Epithelial cell of prostate (primary cell): ENCODE measurements around the gene YWHAH.

ENCODE experiments used
- DNase-seq: peaks from one replicate; pipeline ENCODE4 v3.0.0-alpha.2; 2011; ENCODE audit warnings: low read depth, low spot score
- H3K27ac ChIP-seq: fragments of 450-650 bp; 2 replicates; pipeline ENCODE4 v1.5.1; 2017; ENCODE audit warnings: mild to moderate bottlenecking

The YWHAH gene

DNA sequence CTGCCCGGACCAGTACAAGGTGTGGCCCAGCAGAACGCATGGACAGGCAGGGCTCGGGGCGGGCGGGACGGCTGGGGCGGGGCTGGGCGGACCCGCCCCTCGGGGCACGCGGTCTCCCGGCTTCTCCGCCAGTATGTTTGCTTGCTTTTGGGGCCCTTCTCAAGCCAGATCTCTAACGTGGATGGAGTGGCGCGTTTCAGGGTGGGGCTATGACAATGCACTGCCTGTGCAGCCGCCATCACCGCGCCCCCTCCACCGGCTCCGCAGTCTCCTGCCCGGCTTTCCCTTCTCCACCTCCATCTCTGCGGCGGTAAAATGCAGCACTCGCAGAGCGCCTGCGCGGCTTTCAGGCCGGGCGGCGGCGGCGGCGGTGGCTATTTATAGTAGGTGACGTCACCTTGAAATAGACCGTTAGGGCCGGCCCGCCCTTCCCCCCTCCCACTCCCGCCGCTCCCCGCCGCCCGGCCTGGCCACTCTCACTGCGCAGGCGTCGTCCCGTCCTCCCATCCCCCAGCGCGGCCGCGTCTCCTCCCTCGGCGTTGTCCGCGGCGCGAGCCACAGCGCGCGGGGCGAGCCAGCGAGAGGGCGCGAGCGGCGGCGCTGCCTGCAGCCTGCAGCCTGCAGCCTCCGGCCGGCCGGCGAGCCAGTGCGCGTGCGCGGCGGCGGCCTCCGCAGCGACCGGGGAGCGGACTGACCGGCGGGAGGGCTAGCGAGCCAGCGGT, at the start of gene YWHAH:
TSS of gene YWHAH (plus strand) at position 558 of the 722 bp plus-strand sequence. CDS start 199 bp downstream, outside the sequence.
- H3K27ac ChIP-seq = peak within 1 kb of the TSS; percentile 86
- peak; percentile 43 for DNase-seq

DNA sequence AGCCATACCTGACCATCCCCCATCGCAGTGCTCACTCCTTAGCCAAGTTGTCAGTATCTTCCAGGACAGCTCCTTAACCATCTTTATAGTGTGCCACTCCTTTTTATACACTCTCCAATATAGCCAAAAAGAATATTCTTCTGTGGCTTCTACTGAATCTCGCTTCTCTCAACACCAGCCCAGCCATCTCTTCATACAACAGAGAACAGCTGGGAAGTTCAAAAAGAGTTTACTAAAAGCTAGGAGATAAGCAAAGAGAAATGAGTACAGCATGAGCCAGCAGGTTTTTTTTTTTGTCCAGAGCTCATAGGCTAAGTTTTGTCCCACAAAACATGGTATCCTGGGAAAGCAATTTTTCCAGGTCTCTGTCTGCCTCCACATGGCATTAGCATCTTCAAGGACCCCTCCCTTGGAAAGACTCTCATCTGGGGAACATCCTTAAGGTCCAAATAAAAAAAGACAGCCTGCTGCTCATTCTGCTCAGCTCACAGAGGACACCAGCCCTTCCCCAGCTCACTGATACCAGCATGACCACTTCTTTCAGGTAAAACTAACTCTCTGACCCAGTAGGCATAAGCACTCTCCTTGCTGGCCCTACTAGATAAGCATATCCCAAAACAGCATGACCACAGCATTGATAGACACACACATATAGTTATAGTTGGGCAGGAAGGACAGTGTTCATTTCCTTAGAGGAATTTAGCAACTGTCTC, 48.8 kb upstream of the YWHAH start:
- no peak for DNase-seq
- no peak overlapping the region for H3K27ac ChIP-seq

DNA sequence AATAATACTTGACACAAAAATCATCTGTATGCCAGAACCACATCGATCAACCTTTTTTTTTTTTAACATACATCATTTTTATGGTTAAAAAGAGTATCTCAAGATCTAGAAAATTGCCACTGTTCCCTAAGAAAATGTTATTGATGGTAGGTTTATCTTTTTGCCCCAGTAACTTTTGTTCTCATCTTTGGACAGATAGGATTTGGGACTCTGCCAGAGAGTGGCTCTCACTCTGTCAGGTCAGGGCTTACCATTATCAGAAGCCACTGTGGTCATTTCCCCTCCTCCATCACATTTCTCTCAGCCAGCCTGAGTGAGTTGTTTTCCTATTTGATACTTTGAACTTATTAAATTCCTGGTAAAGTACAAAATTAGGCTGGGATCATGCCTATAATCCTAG, 47.9 kb upstream of the YWHAH start:
- H3K27ac ChIP-seq = no peak overlapping the region
- DNase-seq = no peak

DNA sequence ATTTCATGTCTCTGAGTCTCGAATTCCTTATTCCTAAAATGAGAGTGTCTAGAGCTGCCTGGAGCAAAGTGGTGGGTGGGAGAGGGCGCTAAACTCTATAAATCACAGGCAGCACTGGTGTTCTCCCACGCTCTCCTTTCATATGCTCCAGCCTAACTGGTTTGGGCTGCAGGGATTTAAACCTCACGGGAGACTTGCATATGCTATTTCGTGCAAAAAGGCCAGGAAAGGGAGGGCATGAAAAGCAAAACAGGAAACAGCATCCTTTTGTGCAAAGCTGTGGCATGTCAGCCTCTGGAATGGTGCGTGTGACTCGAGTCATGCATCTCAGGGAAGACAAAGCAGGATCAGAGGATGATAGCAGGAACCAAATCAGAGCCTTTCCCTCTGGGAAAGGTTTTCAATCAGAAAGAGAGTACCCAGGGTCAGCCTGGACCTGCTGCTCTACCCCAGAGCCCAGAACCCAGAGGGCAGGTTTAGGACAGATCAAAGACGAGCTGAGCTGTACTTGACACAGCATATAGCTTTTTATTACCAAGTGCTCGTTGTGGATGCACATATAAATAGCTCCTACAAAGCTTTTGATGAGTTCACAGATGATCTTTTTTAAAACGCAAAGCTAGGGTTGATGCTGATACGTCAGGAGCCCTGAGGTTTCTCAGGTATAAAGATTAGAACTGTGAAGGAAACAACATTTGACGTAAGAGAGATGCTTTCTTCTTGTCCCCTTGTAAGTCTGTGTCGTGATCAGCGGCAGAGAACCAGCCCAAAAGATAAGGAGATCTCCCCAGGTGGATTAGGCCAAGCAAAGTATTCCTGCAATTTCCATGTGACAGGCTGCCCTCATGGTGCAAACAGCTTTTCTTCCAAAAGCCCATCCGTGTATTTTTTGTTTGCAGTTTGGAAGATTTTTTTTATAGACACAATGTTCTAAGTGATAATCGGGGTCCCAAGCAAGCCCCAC, 46.2 kb upstream of the YWHAH start:
- no peak overlapping the region for H3K27ac ChIP-seq
- no peak for DNase-seq

DNA sequence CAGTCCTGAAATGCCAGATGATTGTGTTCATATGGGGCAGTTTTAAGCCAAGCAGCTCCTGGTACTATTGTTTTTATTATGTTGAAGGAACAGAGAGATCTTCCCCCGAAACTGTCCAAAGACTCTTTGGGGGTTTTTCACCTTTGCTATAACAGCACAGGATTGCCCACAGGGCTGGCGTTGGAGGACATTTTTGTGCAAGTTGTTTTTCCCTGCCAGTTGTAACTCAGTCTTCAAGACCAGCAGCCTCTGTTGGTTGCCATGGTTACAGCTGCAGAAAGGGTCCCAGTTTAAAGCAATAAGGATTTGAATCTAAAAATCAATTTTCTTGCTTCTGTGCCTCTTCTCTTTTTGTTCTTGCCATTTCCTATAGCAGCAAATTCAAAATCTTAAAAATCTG, 45.4 kb upstream of the YWHAH start:
- H3K27ac ChIP-seq = no peak overlapping the region
- DNase-seq = no peak

DNA sequence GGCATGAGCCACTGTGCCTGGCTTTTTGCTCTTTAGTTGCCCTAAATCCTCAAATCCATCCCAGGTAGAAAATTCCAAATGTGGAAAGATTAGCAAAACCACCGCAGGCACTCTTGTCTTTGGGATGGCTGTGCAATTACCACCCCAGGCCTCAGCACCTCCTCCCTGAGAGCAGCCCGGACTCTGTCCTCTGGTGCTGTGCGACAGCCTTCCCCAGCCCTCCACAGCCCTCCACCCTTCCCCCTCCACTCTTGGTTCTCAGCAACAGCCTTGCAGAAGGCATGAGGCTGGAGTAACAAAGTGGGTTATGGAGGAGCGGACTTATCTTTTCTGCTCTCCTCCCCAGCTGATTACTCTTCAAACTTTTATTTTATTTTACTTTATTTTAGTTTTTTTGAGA, 44.7 kb upstream of the YWHAH start:
- no peak for DNase-seq
- H3K27ac ChIP-seq = no peak overlapping the region

DNA sequence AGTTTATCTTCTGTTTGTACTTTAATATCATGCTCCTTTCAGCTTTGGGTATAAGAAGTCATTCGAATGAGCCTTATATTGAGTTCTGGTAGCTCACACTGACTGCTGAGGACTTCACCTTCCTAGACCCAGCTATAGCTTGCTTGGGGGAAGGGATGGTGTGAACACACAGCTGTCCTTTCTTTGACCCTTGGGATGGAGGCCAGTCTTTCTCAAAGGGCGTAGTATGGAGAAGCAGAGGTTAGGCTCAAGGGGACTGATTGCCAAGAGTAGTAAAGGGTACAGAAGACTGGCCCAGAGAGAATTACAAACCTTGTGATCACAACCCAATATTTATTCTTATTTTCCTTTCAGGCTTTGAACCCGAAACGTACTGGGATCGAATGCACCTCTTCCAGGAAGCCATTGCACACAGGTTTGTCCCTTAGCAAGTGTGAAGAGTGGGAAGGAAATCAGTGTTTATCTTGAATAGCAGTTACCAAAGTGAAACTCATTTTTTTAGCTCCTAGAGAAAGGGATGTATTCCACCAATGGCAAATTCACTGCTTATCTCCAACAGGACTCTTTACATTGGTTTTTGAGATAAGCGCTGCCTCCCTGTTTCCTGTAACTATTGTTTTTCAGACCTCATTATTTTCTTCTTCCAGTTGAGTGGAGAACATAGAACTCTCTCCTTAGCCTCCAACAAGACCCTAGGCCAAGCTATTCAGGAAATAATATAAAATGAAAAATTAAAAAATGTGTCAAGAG, 42.8 kb upstream of the YWHAH start:
- DNase-seq = no peak
- H3K27ac ChIP-seq = no peak overlapping the region

DNA sequence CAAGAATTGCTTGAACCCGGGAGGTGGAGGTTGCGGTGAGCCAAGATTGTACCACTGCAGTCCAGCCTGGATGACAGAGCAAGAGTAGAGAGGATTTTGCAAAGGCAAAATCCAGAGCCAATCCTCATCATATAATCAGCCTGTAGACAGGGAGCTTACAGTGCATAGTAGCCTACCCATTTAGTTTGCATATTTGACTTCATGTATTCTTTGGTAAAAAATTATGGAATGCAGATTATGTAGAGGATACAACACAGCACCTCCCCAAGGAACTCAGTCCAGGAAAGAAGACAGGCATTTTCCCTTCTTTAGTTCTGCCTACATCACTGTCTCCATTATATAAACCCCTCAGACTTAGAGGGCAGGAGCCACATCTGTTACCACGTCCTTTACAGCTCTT, 39.7 kb upstream of the YWHAH start:
- H3K27ac ChIP-seq = no peak overlapping the region
- DNase-seq = no peak

DNA sequence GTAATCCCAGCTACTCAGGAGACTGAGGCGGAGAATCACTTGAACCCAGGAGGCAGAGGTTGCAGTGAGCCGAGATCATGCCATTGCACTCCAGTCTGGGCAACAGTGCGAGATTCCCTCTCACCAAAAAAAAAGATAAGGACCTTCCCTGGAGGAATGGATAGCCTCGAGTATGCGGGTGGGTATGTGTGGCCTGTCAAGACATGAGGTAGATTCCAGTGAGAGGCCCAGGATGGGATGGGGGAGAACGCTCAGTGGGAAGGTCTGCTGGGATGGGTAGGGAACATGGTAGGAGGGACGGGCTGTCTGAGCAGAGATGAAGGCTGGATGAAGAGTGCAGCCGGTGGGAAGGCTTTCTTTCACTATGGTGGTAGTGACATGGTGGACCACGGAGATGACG, 39.0 kb upstream of the YWHAH start:
- H3K27ac ChIP-seq = no peak overlapping the region
- DNase-seq = no peak

DNA sequence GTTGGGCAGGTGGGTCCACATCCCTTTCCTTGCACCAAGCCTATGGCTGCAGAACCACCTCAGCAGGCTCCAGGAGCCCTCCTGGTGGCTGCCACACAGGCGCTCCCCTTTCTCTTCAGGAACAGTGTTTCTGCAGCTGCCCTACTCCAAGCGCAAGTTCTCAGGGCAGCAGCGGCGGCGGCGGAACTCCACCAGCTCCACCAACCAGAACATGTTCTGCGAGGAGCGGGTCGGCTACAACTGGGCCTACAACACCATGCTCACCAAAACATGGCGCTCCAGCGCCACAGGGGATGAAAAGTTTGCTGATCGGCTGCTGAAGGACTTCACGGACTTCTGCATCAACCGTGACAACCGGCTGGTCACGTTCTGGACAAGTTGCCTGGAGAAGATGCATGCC, 38.2 kb upstream of the YWHAH start:
- no peak overlapping the region for H3K27ac ChIP-seq
- DNase-seq = no peak

DNA sequence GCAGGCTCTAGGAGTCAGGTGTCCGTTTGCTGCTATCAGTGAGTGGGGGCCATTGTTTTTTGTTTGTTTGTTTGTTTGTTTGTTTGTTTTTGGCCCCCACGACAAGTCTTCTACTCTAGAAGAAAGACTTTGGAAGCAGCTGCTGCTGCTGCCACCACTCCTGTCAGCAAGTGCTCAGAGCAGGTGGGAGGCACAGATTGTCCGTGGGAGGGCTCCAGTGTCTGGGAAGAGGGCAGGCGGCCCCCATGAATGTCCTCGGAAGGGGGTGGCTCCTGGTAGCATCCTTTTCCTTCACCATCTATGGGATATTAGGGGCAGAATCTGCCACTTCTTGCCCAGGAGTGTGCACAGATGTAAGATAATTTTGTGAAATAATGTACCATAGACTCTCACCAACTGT, 37.8 kb upstream of the YWHAH start:
- H3K27ac ChIP-seq = no peak overlapping the region
- DNase-seq = no peak

DNA sequence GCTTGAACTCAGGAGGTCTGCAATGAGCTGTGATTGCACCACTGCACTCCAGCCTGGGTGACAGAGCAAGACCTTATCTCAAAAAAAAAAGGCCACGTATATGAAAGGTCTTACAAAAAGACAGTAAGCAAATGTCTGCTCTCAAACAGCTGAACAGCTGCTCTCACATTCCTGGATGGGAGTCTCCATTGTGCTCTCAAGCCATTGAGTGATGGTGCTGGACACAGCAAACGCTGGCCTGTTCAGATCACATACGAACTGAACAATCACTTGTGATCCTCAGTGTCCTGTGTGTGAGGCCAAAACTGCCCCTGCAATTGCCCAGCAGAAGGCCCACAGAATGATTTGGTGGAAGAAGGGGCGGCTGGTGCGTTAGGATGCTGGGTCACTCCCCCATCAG, 34.4 kb upstream of the YWHAH start:
- DNase-seq = no peak
- H3K27ac ChIP-seq = no peak overlapping the region

DNA sequence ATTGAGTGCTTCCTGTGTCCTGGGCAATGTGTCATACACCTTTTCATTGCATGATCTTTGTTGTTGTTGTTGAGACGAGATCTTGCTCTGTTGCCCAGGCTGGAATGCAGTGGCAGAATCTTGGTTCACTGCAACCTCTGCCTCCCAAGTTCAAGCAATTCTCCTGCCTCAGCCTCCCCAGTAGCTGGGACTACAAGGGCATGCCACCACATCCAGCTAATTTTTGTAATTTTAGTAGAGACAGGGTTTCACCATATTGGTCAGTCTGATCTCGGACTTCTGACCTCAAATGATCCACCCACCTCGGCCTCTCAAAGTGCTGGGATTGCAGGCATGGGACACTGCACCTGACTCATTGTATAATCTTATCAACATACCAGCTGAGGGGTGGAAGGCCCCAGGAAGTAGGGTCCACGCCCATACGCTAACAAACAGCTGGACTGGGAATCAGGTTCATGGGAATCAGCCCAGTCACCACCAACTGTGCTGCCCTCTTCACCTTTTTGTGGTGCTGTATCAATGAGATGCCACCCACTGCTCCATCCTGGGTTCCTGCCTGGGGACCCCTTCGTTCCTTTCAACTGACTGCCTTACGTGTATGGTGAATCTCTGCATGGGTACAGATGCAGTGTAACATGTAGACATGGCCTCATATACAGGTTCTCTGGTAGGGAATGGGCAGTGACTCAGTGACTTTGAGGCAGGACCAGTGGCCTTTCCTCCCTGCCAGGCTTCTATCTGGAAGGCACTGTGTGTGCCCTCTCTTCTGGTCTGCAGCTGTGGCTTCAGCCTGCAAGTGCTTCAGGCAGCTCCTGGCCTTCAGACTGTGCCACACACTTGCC, 32.5 kb upstream of the YWHAH start:
- no peak for DNase-seq
- no peak overlapping the region for H3K27ac ChIP-seq

DNA sequence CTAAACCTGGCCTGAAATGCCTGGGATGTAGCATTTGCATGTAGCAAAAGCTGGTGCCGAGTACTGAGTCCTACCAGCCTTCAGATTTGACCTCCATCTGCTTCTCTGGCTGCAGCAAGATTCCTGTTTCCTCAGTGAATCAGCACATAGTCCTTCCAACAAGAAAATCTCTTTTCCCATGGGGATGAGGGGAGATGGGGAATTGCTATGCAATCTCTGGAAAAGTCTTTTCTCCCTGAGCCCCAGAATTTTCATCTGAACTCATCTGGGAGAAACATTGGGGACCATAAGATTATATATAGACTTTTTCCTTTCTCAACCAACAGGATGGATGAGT, 32.0 kb upstream of the YWHAH start:
- H3K27ac ChIP-seq = no peak overlapping the region
- no peak for DNase-seq

DNA sequence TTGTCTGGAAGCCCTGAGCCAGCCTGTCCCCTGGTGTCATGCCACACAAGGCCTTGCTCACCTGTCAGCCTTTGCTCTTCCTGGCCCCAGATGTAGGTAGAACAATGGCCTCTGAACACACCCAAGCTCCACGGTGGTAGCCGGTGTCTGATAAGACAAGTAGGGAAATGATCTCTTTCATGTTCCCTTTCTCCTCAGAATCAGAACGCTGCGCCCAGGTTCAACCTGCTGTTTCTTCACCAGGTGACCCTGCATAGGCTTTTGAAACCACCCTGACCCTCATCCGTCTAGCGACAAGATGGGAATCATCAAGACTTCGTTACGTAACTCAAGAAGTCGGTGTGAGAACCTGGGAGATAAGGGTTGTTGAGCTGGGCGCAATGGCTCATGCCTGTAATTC, 28.7 kb upstream of the YWHAH start:
- no peak overlapping the region for H3K27ac ChIP-seq
- DNase-seq = no peak

DNA sequence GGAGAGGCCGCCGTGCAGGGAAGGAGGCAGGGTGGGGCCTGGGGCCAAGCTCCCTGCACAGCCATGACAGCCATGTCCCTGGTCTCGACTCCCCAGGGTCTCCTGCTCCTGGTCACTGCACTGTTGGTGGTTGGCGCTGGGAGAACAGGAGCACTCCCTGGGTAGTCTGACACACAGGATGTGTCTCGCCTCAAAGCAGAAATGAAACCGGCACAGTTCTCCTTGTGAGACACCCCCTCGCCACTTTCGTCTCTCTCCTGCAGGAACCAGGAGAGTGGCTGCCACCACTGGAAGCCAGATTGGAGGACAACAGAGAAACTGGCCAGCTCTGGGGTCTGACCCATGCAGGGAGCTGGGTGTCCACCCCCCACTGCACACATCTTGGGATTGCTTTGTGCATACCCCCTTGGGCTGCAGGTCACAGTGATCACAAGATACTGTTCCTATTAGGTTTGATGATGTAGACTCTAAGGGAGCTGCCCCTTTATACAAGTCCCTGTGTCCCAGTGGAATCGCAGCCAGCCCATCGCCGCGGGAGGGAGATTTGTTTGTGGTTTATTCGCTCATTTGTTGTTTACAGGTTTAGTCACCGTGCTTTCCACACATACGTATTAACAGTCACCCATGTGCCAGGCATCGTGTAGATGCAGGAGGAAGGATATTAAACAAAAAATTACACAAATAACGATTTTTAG, 27.0 kb upstream of the YWHAH start:
- no peak for DNase-seq
- H3K27ac ChIP-seq = no peak overlapping the region

DNA sequence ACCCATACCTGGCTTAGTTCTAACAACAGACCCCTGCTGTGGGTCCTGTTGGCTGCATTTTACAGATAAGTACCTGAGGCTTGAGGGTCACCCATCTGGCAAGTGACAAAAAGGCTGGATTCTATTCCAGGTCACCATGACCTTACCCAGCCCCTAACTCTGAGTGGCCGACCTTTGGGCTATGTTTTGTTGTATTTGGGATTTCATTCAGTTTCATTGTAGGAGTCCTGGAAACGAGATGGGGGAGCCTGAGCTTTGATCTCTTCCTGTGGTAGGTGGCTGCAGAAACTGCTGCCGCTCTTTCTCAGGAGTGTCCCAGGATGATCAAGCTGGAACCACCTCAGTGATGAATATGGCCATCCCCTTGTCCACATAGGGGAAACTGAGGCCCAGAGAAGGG, 24.6 kb upstream of the YWHAH start:
- no peak overlapping the region for H3K27ac ChIP-seq
- no peak for DNase-seq

DNA sequence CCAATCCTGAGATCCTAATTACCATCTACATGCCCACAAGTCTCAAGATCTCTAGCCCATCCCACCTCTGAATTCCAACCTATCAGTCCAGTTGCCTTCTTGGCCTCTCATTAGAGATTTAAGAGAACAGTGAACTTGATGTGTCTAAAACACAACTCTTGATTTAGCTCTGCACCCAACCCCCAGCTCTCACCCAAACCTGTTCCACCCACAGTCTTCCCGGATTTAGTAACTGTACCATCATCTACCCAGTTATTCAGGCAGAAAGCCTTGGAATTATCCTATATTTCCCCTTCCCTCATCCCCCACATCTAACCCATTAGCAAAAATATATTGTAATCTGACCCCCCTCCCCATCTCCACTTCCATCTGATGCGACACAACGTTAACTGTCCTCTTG, 24.0 kb upstream of the YWHAH start:
- no peak for DNase-seq
- no peak overlapping the region for H3K27ac ChIP-seq

DNA sequence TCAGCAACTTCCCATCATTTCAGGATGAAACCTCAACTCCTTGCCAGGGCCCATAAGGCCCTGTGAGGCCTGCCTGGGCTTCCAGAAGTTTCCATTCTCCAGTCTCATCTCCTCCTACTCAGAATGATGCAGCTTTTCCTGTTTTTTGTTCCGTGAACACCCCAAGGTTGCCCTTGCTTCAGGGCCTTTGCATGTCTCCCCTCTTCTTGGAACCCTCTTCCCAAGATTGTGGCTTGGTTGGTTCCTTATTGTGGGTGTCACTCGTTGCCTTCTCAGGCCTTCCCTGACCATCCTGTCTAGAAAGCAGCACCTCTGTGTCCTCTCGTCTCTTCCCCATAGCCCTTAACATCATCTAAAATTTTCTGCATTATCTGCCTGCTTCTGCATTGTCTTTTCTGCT, 23.2 kb upstream of the YWHAH start:
- DNase-seq = no peak
- no peak overlapping the region for H3K27ac ChIP-seq
